Gastroesophageal sphincter (tissue), 3 donors: ENCODE measurements around the gene SH3RF3.

Experiments used
- CTCF ChIP-seq, 4 experiments: fragments of 200-600 bp in 2 of 4; fragments of 450-650 bp in 2 of 4; sonication (generic) in 1 of 4; IDR thresholded peaks; one replicate each; pipeline ENCODE4 v1.5.1; 2017 to 2019; ENCODE audit warnings: antibody characterized with exemption in 4 of 4, mild to moderate bottlenecking in 2 of 4, moderate library complexity in 2 of 4
- EP300 ChIP-seq: sonication (generic); formaldehyde crosslinking; IDR thresholded peaks from one replicate; pipeline ENCODE4 v1.6.1; 2017; ENCODE audit warnings: antibody characterized with exemption, mild to moderate bottlenecking
- POLR2A ChIP-seq, 2 donors: fragments of 450-650 bp; IDR thresholded peaks; one replicate each; pipeline ENCODE4 v1.6.1; 2017; ENCODE audit warnings: antibody characterized with exemption in 2 of 2, mild to moderate bottlenecking in 2 of 2, moderate library complexity in 1 of 2
- POLR2AphosphoS5 ChIP-seq: sonication (generic); formaldehyde crosslinking; IDR thresholded peaks from one replicate; pipeline ENCODE4 v1.6.1; 2017; ENCODE audit warnings: antibody characterized with exemption

- TF ChIP-seq CTCF (IDR thresholded peaks at IDR 0.05) (no peak), EP300 (no peak), POLR2A (IDR thresholded peaks at IDR 0.05) (no peak), POLR2AphosphoS5 (peak; percentile 70)
These were observed 222.3 kb downstream of the SH3RF3 start for GRCh38 chr2:109351164-109351756.
